C4-2B (cell line): ENCODE results near the gene NEDD4L.

Source experiments
- ZFX ChIP-seq: fragments of 450-650 bp; IDR thresholded peaks from 2 replicates; pipeline ENCODE4 v1.6.1; 2017
- TF ChIP-seq, protein P1 (sequence below): fragments of 450-650 bp; conservative IDR thresholded peaks from 2 replicates; pipeline ENCODE4 v1.5.1; 2017; ENCODE audit warnings: mild to moderate bottlenecking

DNA sequence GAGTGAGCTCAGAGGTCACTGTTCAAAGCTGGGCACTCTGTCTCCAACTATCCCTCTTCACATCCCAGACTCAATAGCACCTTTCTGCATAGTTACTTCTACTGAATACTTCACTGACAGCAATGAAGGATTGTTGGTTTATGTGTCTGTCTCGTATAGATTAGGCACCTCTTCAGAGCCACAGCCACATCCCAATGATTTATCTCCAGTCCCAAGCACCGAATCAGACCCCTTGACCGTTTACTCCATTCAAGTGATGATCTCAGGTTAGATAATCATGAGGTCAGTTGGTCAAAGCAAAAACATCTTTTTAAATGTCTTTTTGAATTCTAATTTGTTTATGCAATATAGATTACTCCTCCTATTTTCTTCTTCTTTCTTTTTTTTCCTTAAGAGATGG lies 14.7 kb downstream of the NEDD4L start:
- TF ChIP-seq, protein P1, sequence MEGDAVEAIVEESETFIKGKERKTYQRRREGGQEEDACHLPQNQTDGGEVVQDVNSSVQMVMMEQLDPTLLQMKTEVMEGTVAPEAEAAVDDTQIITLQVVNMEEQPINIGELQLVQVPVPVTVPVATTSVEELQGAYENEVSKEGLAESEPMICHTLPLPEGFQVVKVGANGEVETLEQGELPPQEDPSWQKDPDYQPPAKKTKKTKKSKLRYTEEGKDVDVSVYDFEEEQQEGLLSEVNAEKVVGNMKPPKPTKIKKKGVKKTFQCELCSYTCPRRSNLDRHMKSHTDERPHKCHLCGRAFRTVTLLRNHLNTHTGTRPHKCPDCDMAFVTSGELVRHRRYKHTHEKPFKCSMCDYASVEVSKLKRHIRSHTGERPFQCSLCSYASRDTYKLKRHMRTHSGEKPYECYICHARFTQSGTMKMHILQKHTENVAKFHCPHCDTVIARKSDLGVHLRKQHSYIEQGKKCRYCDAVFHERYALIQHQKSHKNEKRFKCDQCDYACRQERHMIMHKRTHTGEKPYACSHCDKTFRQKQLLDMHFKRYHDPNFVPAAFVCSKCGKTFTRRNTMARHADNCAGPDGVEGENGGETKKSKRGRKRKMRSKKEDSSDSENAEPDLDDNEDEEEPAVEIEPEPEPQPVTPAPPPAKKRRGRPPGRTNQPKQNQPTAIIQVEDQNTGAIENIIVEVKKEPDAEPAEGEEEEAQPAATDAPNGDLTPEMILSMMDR = no peak
- no peak for TF ChIP-seq ZFX
